OCI-LY1 (cell line): ENCODE results near the gene SLC51B.

ENCODE experiments used
- H2AFZ ChIP-seq: fragments of 200-600 bp; sonication (generic), shearing (Covaris generic); 2 replicates; pipeline ENCODE4 v1.6.0; 2014; ENCODE audit warnings: antibody characterized with exemption, mild to moderate bottlenecking, low read length
- H3F3A ChIP-seq: fragments of 200-600 bp; sonication (generic), shearing (Covaris generic); 2 replicates; pipeline ENCODE4 v1.6.0; 2014; ENCODE audit warnings: mild to moderate bottlenecking, antibody characterized with exemption, low read length, moderate library complexity; ENCODE audit not compliant: insufficient read depth
- H3K27ac ChIP-seq: fragments of 200-600 bp; sonication (generic); 2 replicates; pipeline ENCODE4 v1.5.1; 2014; ENCODE audit warnings: low read length, mixed run types, mild to moderate bottlenecking, low read depth; ENCODE audit not compliant: poor library complexity, severe bottlenecking
- H3K27me3 ChIP-seq: fragments of 200-600 bp; sonication (generic); 2 replicates; pipeline ENCODE4 v1.6.0; 2014; ENCODE audit warnings: antibody characterized with exemption, mild to moderate bottlenecking, low read length, moderate library complexity; ENCODE audit not compliant: insufficient read depth
- H3K36me3 ChIP-seq: fragments of 200-600 bp; sonication (generic); 2 replicates; pipeline ENCODE4 v1.6.1; 2014; ENCODE audit warnings: mild to moderate bottlenecking, antibody characterized with exemption, low read length, moderate library complexity, mixed read lengths; ENCODE audit not compliant: insufficient read depth
- H3K4me1 ChIP-seq: fragments of 200-600 bp; sonication (generic); 2 replicates; pipeline ENCODE4 v1.5.1; 2014; ENCODE audit warnings: mild to moderate bottlenecking, low read length, moderate library complexity; ENCODE audit not compliant: insufficient read depth, severe bottlenecking
- H3K4me2 ChIP-seq: fragments of 200-600 bp; sonication (generic), shearing (Covaris generic); 2 replicates; pipeline ENCODE4 v1.6.1; 2014; ENCODE audit warnings: low read length
- H3K4me3 ChIP-seq: fragments of 200-600 bp; sonication (generic); 2 replicates; pipeline ENCODE4 v1.5.1; 2014; ENCODE audit warnings: low read length, low read depth, mild to moderate bottlenecking, mixed read lengths; ENCODE audit not compliant: poor library complexity, severe bottlenecking
- H3K79me2 ChIP-seq: fragments of 200-600 bp; shearing (Covaris generic); 2 replicates; pipeline ENCODE4 v1.6.1; 2016; ENCODE audit warnings: mixed run types, low read length, mixed read lengths; ENCODE audit not compliant: insufficient read depth
- H3K9ac ChIP-seq: fragments of 200-600 bp; sonication (generic), shearing (Covaris generic); 2 replicates; pipeline ENCODE4 v1.6.1; 2014; ENCODE audit warnings: mild to moderate bottlenecking, low read length, mixed read lengths
- H3K9me2 ChIP-seq: fragments of 200-600 bp; sonication (generic), shearing (Covaris generic); 2 replicates; pipeline ENCODE4 v1.6.1; 2014; ENCODE audit warnings: low read depth, mild to moderate bottlenecking, low read length, mixed read lengths
- H3K9me3 ChIP-seq: fragments of 200-600 bp; shearing (Covaris generic); 2 replicates; pipeline ENCODE4 v1.6.1; 2014; ENCODE audit warnings: low read length, mixed read lengths
- H4K20me1 ChIP-seq: fragments of 200-600 bp; sonication (generic), shearing (Covaris generic); 2 replicates; pipeline ENCODE4 v1.6.0; 2016; ENCODE audit warnings: mild to moderate bottlenecking, low read length; ENCODE audit not compliant: insufficient read depth
- EZH2 ChIP-seq: fragments of 200-600 bp; sonication (generic), shearing (Covaris generic); IDR thresholded peaks from 2 replicates; pipeline ENCODE4 v1.8.0; 2017; ENCODE audit warnings: borderline replicate concordance, mixed run types, mild to moderate bottlenecking, antibody characterized with exemption, low read length, moderate library complexity, mixed read lengths
- TF ChIP-seq, protein P1 (sequence below): fragments of 200-600 bp; sonication (generic), shearing (Covaris generic); IDR thresholded peaks from 2 replicates; pipeline ENCODE4 v1.5.1; 2017; ENCODE audit warnings: mild to moderate bottlenecking, antibody characterized with exemption, low read length, moderate library complexity, mixed read lengths

SLC51B gene

DNA sequence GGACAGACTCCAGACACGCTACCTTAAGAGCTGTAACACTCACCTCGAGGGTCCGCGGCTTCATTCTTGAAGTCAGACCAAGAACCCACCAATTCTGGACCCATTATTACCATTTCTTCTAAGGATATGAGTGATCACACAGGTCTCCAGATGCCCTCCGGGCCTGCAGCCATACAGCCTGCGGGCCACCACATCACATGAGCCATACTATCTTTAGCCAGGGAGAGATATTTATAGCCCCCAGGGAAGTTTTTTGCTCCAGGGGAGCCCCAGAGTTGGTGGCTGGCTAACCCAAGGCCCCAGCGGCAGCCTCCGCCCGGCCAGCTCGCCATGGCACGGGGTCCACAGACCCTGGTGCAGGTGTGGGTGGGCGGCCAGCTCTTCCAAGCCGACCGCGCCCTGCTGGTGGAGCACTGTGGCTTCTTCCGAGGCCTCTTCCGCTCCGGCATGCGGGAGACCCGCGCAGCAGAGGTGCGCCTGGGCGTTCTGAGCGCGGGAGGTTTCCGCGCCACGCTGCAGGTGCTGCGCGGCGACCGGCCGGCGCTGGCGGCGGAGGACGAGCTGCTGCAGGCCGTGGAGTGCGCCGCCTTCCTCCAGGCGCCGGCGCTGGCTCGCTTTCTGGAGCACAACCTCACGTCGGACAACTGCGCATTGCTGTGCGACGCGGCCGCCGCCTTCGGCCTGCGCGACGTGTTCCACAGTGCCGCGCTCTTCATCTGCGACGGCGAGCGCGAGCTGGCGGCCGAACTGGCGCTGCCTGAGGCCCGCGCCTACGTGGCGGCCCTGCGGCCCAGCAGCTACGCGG is 31.5 kb downstream of the SLC51B start, which contains the start of gene KBTBD13:
Gene KBTBD13, plus strand, starts transcription at position 261 of the 805 bp plus-strand sequence. Its CDS starts 70 bp downstream, at position 331.
- no peak within 1 kb of the TSS for H2AFZ ChIP-seq
- no peaks in the 10 kb centered on the region for H3F3A ChIP-seq
- no peak within 1 kb of the TSS for H3K4me3 ChIP-seq
- TF ChIP-seq, protein P1, sequence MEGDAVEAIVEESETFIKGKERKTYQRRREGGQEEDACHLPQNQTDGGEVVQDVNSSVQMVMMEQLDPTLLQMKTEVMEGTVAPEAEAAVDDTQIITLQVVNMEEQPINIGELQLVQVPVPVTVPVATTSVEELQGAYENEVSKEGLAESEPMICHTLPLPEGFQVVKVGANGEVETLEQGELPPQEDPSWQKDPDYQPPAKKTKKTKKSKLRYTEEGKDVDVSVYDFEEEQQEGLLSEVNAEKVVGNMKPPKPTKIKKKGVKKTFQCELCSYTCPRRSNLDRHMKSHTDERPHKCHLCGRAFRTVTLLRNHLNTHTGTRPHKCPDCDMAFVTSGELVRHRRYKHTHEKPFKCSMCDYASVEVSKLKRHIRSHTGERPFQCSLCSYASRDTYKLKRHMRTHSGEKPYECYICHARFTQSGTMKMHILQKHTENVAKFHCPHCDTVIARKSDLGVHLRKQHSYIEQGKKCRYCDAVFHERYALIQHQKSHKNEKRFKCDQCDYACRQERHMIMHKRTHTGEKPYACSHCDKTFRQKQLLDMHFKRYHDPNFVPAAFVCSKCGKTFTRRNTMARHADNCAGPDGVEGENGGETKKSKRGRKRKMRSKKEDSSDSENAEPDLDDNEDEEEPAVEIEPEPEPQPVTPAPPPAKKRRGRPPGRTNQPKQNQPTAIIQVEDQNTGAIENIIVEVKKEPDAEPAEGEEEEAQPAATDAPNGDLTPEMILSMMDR = no peak
- TF ChIP-seq EZH2 = no peak
- H3K4me2 ChIP-seq = no peak within 1 kb of the TSS
- H3K27me3 ChIP-seq = no peaks in the 10 kb centered on the region; the same call in 1 of the 2 replicates
- no peaks in the 10 kb centered on the region for H3K9me3 ChIP-seq
- H4K20me1 ChIP-seq = no peaks in the 10 kb centered on the region
- H3K27ac ChIP-seq = no peak within 1 kb of the TSS
- H3K4me1 ChIP-seq = no peaks in the 10 kb centered on the region
- no peaks in the 10 kb centered on the region for H3K36me3 ChIP-seq
- no peaks in the 10 kb centered on the region for H3K79me2 ChIP-seq
- no peak within 1 kb of the TSS for H3K9ac ChIP-seq
- no peaks in the 10 kb centered on the region for H3K9me2 ChIP-seq

DNA sequence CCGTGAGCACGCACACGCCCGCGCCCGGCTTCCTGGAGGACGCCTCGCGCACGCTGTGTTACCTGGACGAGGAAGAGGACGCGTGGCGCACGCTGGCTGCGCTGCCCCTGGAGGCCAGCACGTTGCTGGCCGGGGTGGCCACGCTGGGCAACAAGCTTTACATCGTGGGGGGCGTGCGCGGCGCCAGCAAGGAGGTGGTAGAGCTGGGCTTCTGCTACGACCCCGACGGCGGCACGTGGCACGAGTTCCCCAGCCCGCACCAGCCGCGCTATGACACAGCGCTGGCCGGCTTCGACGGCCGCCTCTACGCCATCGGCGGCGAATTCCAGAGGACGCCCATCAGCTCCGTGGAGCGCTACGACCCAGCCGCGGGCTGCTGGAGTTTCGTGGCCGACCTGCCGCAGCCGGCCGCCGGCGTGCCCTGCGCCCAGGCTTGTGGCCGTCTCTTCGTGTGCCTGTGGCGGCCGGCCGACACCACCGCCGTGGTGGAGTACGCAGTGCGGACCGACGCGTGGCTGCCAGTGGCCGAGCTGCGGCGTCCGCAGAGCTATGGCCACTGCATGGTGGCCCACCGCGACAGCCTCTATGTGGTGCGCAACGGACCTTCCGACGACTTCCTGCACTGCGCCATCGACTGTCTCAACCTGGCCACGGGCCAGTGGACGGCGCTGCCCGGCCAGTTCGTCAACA is 32.2 kb downstream of the SLC51B start:
- no peak for TF ChIP-seq EZH2
- TF ChIP-seq, protein P1 = no peak
- H3K4me2 ChIP-seq = no peak overlapping the region
- H3K27me3 ChIP-seq = no peaks in the 10 kb centered on the region; the same call in 1 of the 2 replicates
- no peaks in the 10 kb centered on the region for H3F3A ChIP-seq
- H3K9me3 ChIP-seq = no peaks in the 10 kb centered on the region
- no peak overlapping the region for H3K27ac ChIP-seq
- no peaks in the 10 kb centered on the region for H4K20me1 ChIP-seq
- no peak overlapping the region for H2AFZ ChIP-seq
- H3K9me2 ChIP-seq = no peaks in the 10 kb centered on the region
- H3K79me2 ChIP-seq = no peaks in the 10 kb centered on the region
- H3K4me3 ChIP-seq = no peak overlapping the region
- H3K9ac ChIP-seq = no peak overlapping the region
- no peaks in the 10 kb centered on the region for H3K4me1 ChIP-seq
- H3K36me3 ChIP-seq = no peaks in the 10 kb centered on the region

DNA sequence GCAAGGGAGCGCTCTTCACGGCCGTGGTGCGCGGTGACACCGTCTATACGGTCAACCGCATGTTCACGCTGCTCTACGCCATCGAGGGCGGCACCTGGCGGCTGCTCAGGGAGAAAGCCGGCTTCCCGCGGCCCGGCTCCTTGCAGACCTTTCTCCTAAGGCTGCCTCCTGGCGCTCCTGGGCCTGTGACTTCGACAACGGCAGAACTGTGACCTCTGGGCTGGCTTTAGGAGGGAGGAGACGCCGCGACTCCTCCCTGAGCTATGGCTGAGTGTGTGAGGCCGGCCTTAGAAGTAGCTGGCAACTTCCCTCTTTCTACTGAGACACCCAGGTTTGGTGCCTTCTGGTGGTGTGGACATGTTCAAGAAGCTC is 32.8 kb downstream of the SLC51B start:
- Histone ChIP-seq H3K9me2 (no peaks in the 10 kb centered on the region), H3K79me2 (no peaks in the 10 kb centered on the region), H3K4me3 (no peak overlapping the region), H4K20me1 (no peaks in the 10 kb centered on the region), H3K4me2 (no peak overlapping the region), H3K36me3 (no peaks in the 10 kb centered on the region), H3K9ac (no peak overlapping the region), H3K4me1 (no peaks in the 10 kb centered on the region), H2AFZ (no peak overlapping the region), H3F3A (no peaks in the 10 kb centered on the region), H3K9me3 (no peaks in the 10 kb centered on the region), H3K27ac (no peak overlapping the region), H3K27me3 (no peaks in the 10 kb centered on the region)
- TF ChIP-seq EZH2 = no peak
- TF ChIP-seq, protein P1 = no peak
